HepG2 (cell line): Measurements from ENCODE around the gene SYCP2L. TPM values are rescaled to one million over a fixed set of nuclear protein-coding genes. Genes with fewer than 3 reads are reported as not detected.

Source experiments
- BCLAF1 ChIP-seq: fragments of 450-650 bp; IDR thresholded peaks from 2 replicates; pipeline ENCODE4 v1.6.1; 2017; ENCODE audit warnings: mild to moderate bottlenecking
- CEBPB ChIP-seq: IDR thresholded peaks from 2 replicates; pipeline ENCODE4 v1.6.1; 2011; ENCODE audit warnings: low read depth, low read length, improper control_type of control experiment, borderline replicate concordance
- NKX3-1 ChIP-seq: sonication (generic); formaldehyde crosslinking; IDR thresholded peaks from 2 replicates; pipeline ENCODE4 v1.5.0; 2020; ENCODE audit warnings: missing genetic modification reagents
- RCOR2 ChIP-seq: IDR thresholded peaks from 2 replicates; pipeline ENCODE4 v1.6.1; 2016; ENCODE audit warnings: missing biosample characterization, missing genetic modification reagents
- SIX1 ChIP-seq: sonication (generic); formaldehyde crosslinking; IDR thresholded peaks from 2 replicates; pipeline ENCODE4 v1.4.0; 2020; ENCODE audit warnings: missing genetic modification reagents, borderline replicate concordance
- SRSF4 ChIP-seq: fragments of 200-400 bp; formaldehyde crosslinking; IDR thresholded peaks from one replicate; pipeline ENCODE4 v1.6.1; 2018; ENCODE audit warnings: mild to moderate bottlenecking, low read depth, low read length, moderate library complexity; ENCODE audit not compliant: poor library complexity, severe bottlenecking
- TBX2 ChIP-seq: sonication (generic); formaldehyde crosslinking; IDR thresholded peaks from 2 replicates; pipeline ENCODE4 v1.5.0; 2020; ENCODE audit warnings: missing genetic modification reagents, mild to moderate bottlenecking, borderline replicate concordance
- TERF1 ChIP-seq: sonication (generic); formaldehyde crosslinking; IDR thresholded peaks from 2 replicates; pipeline ENCODE4 v1.8.0; 2022; ENCODE audit warnings: mild to moderate bottlenecking, missing genetic modification reagents, moderate library complexity
- ZFX ChIP-seq: sonication (generic); formaldehyde crosslinking; IDR thresholded peaks from 2 replicates; pipeline ENCODE4 v1.4.0; 2020; ENCODE audit warnings: mild to moderate bottlenecking, low read depth, missing genetic modification reagents, moderate library complexity
- ZNF605 ChIP-seq: sonication (generic); formaldehyde crosslinking; IDR thresholded peaks from 2 replicates; pipeline ENCODE4 v1.8.0; 2022; ENCODE audit warnings: mild to moderate bottlenecking, missing genetic modification reagents
- ZNF766 ChIP-seq: sonication (generic); formaldehyde crosslinking; IDR thresholded peaks from 2 replicates; pipeline ENCODE4 v1.5.0; 2020; ENCODE audit warnings: missing genetic modification reagents, borderline replicate concordance
- ZNF770 ChIP-seq: sonication (generic); formaldehyde crosslinking; IDR thresholded peaks from 2 replicates; pipeline ENCODE4 v1.5.0; 2020; ENCODE audit warnings: mild to moderate bottlenecking, missing genetic modification reagents
- ZSCAN12 ChIP-seq: sonication (generic); formaldehyde crosslinking; IDR thresholded peaks from 2 replicates; pipeline ENCODE4 v1.9.0; 2021; ENCODE audit warnings: mild to moderate bottlenecking, missing genetic modification reagents
- polyA plus RNA-seq, 8 experiments: library from polyadenylated mRNA; depleted of rRNA in 3 of 8; stranded (reverse) in 7 of 8; unstranded in 1 of 8; fragments of >200 nt; fragmentation: Illumina TruSeq in 4 of 8; extraction: Trizol in 4 of 8; gene quantifications; 2 replicates each; pipeline versions ENCODE4 v1.2.1 to v1.2.3, GENCODE V29; 2011 to 2016; ENCODE audit warnings: low read depth in 4 of 8, missing spikeins in 1 of 8, mixed read lengths in 1 of 8; ENCODE audit not compliant: insufficient read depth in 1 of 8
- total RNA-seq, 5 experiments: library from RNA; depleted of rRNA; stranded (reverse); fragments of >200 nt; fragmentation: Illumina TruSeq; extraction: Trizol; gene quantifications; 2 replicates each; pipeline ENCODE4 v1.2.3, GENCODE V29; 2016; ENCODE audit warnings: low read depth in 1 of 5
- TF ChIP-seq, protein P1 (sequence below): sonication (generic); formaldehyde crosslinking; IDR thresholded peaks from 2 replicates; pipeline ENCODE4 v1.4.0; 2020; ENCODE audit warnings: missing genetic modification reagents
- TF ChIP-seq, protein P2 (sequence below): sonication (generic); formaldehyde crosslinking; IDR thresholded peaks from 2 replicates; pipeline ENCODE4 v1.8.0; 2023; ENCODE audit warnings: mild to moderate bottlenecking, missing genetic modification reagents
- TF ChIP-seq, protein P3 (sequence below): sonication (generic); formaldehyde crosslinking; IDR thresholded peaks from 2 replicates; pipeline ENCODE4 v1.4.0; 2020; ENCODE audit warnings: missing genetic modification reagents

The SYCP2L gene
- total and polyA plus RNA-seq, 2 of the 13 experiments (the other 11 are each of a cell fraction or from before 2014, with no cell fraction given), result 0.22 to 0.54 TPM

GRCh38 chr6:11007715-11008608, 121.1 kb downstream of the SYCP2L start (continued):
- TF ChIP-seq ZNF770 (CRISPR knock-in tag) (no peak), ZNF605 (CRISPR knock-in tag) (no peak), TERF1 (CRISPR knock-in tag) (no peak), ZFX (CRISPR knock-in tag) (peak; percentile 33; the same call in 1 of the 2 replicates), ZNF766 (0 out of 2 replicates have a peak, but pooled peaks have one; percentile 47), NKX3-1 (peak; percentile 17; the same call in 1 of the 2 replicates), CEBPB (no peak), RCOR2 (CRISPR knock-in tag) (no peak), ZSCAN12 (CRISPR knock-in tag) (no peak), SRSF4 (no peak), TBX2 (CRISPR knock-in tag) (peak; percentile 82), SIX1 (CRISPR knock-in tag) (peak; percentile 33; the same call in 1 of the 2 replicates), BCLAF1 (no peak)
- TF ChIP-seq, protein P1, sequence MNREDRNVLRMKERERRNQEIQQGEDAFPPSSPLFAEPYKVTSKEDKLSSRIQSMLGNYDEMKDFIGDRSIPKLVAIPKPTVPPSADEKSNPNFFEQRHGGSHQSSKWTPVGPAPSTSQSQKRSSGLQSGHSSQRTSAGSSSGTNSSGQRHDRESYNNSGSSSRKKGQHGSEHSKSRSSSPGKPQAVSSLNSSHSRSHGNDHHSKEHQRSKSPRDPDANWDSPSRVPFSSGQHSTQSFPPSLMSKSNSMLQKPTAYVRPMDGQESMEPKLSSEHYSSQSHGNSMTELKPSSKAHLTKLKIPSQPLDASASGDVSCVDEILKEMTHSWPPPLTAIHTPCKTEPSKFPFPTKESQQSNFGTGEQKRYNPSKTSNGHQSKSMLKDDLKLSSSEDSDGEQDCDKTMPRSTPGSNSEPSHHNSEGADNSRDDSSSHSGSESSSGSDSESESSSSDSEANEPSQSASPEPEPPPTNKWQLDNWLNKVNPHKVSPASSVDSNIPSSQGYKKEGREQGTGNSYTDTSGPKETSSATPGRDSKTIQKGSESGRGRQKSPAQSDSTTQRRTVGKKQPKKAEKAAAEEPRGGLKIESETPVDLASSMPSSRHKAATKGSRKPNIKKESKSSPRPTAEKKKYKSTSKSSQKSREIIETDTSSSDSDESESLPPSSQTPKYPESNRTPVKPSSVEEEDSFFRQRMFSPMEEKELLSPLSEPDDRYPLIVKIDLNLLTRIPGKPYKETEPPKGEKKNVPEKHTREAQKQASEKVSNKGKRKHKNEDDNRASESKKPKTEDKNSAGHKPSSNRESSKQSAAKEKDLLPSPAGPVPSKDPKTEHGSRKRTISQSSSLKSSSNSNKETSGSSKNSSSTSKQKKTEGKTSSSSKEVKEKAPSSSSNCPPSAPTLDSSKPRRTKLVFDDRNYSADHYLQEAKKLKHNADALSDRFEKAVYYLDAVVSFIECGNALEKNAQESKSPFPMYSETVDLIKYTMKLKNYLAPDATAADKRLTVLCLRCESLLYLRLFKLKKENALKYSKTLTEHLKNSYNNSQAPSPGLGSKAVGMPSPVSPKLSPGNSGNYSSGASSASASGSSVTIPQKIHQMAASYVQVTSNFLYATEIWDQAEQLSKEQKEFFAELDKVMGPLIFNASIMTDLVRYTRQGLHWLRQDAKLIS (CRISPR knock-in tag), result no peak
- TF ChIP-seq, protein P2, sequence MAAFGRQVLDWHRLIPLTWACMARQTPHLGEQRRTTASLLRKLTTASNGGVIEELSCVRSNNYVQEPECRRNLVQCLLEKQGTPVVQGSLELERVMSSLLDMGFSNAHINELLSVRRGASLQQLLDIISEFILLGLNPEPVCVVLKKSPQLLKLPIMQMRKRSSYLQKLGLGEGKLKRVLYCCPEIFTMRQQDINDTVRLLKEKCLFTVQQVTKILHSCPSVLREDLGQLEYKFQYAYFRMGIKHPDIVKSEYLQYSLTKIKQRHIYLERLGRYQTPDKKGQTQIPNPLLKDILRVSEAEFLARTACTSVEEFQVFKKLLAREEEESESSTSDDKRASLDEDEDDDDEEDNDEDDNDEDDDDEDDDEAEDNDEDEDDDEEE (CRISPR knock-in tag), result no peak
- TF ChIP-seq, protein P3, sequence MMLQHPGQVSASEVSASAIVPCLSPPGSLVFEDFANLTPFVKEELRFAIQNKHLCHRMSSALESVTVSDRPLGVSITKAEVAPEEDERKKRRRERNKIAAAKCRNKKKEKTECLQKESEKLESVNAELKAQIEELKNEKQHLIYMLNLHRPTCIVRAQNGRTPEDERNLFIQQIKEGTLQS (CRISPR knock-in tag), result 0 out of 2 replicates have a peak, but pooled peaks have one; percentile 2
